HepG2 (cell line): ENCODE measurements around the gene ACYP2. TPM values are rescaled to one million over a fixed set of nuclear protein-coding genes. Genes with fewer than 3 reads are reported as not detected.

Experiments used
- AHR ChIP-seq: IDR thresholded peaks from 2 replicates; pipeline ENCODE4 v1.6.1; 2018; ENCODE audit warnings: missing genetic modification reagents, missing compliant biosample characterization
- ATF1 ChIP-seq: IDR thresholded peaks from 2 replicates; pipeline ENCODE4 v1.6.1; 2016; ENCODE audit warnings: mild to moderate bottlenecking, control low read depth
- CHD4 ChIP-seq: fragments of 200-600 bp; sonication (generic); IDR thresholded peaks from 2 replicates; pipeline ENCODE4 v1.7.0; 2017; ENCODE audit warnings: mild to moderate bottlenecking, low read length, borderline replicate concordance
- JARID2 ChIP-seq: sonication (generic); formaldehyde crosslinking; IDR thresholded peaks from 2 replicates; pipeline ENCODE4 v1.8.1; 2023; ENCODE audit warnings: missing genetic modification reagents, inconsistent platforms; ENCODE audit not compliant: insufficient replicate concordance
- NCOA2 ChIP-seq: sonication (generic); formaldehyde crosslinking; IDR thresholded peaks from 2 replicates; pipeline ENCODE4 v1.8.0; 2022; ENCODE audit warnings: inconsistent platforms
- PCBP2 ChIP-seq: fragments of 200-400 bp; formaldehyde crosslinking; optimal IDR thresholded peaks from 2 replicates; pipeline ENCODE3; 2018; ENCODE audit warnings: low read length, low read depth; ENCODE audit not compliant: poor library complexity, severe bottlenecking
- RXRB ChIP-seq: IDR thresholded peaks from 2 replicates; pipeline ENCODE4 v1.6.1; 2016; ENCODE audit warnings: borderline replicate concordance, missing genetic modification reagents, missing compliant biosample characterization
- SATB2 ChIP-seq: sonication (generic); formaldehyde crosslinking; IDR thresholded peaks from 2 replicates; pipeline ENCODE4 v1.5.0; 2020; ENCODE audit warnings: missing genetic modification reagents
- SMC3 ChIP-seq: IDR thresholded peaks from 2 replicates; pipeline ENCODE4 v1.6.1; 2011; ENCODE audit warnings: low read length, improper control_type of control experiment
- SMYD3 ChIP-seq: sonication (generic); formaldehyde crosslinking; IDR thresholded peaks from 2 replicates; pipeline ENCODE4 v1.8.1; 2023; ENCODE audit warnings: mild to moderate bottlenecking, missing genetic modification reagents
- TBX3 ChIP-seq: fragments of 450-650 bp; IDR thresholded peaks from 2 replicates; pipeline ENCODE4 v1.6.1; 2017; ENCODE audit warnings: antibody characterized with exemption, mild to moderate bottlenecking, inconsistent platforms, borderline replicate concordance
- TP53 ChIP-seq: sonication (generic); formaldehyde crosslinking; conservative IDR thresholded peaks from 2 replicates; pipeline ENCODE4 v1.4.0; 2020; ENCODE audit warnings: missing genetic modification reagents
- WIZ ChIP-seq: sonication (generic); formaldehyde crosslinking; IDR thresholded peaks from 2 replicates; pipeline ENCODE4 v1.5.1; 2020; ENCODE audit warnings: mild to moderate bottlenecking, missing genetic modification reagents
- ZBTB7A ChIP-seq: sonication (generic); formaldehyde crosslinking; IDR thresholded peaks from 2 replicates; pipeline ENCODE4 v1.8.0; 2022; ENCODE audit warnings: mild to moderate bottlenecking, missing genetic modification reagents
- ZNF12 ChIP-seq: sonication (generic); formaldehyde crosslinking; IDR thresholded peaks from 2 replicates; pipeline ENCODE4 v1.5.0; 2020; ENCODE audit warnings: missing genetic modification reagents
- ZNF382 ChIP-seq: sonication (generic); formaldehyde crosslinking; IDR thresholded peaks from 2 replicates; pipeline ENCODE4 v1.5.0; 2020; ENCODE audit warnings: missing genetic modification reagents, mild to moderate bottlenecking, borderline replicate concordance
- ZNF557 ChIP-seq: sonication (generic); formaldehyde crosslinking; IDR thresholded peaks from 2 replicates; pipeline ENCODE4 v1.4.0; 2020; ENCODE audit warnings: missing genetic modification reagents
- ZNF580 ChIP-seq: IDR thresholded peaks from 2 replicates; pipeline ENCODE4 v1.6.1; 2016; ENCODE audit warnings: low read depth, borderline replicate concordance
- ZSCAN29 ChIP-seq: sonication (generic); formaldehyde crosslinking; conservative IDR thresholded peaks from 2 replicates; pipeline ENCODE4 v1.4.0; 2020; ENCODE audit warnings: mild to moderate bottlenecking, missing genetic modification reagents
- polyA plus RNA-seq, 8 experiments: library from polyadenylated mRNA; depleted of rRNA in 3 of 8; stranded (reverse) in 7 of 8; unstranded in 1 of 8; fragments of >200 nt; fragmentation: Illumina TruSeq in 4 of 8; extraction: Trizol in 4 of 8; gene quantifications; 2 replicates each; pipeline versions ENCODE4 v1.2.1 to v1.2.3, GENCODE V29; 2011 to 2016; ENCODE audit warnings: low read depth in 4 of 8, missing spikeins in 1 of 8, mixed read lengths in 1 of 8; ENCODE audit not compliant: insufficient read depth in 1 of 8
- total RNA-seq, 5 experiments: library from RNA; depleted of rRNA; stranded (reverse); fragments of >200 nt; fragmentation: Illumina TruSeq; extraction: Trizol; gene quantifications; 2 replicates each; pipeline ENCODE4 v1.2.3, GENCODE V29; 2016; ENCODE audit warnings: low read depth in 1 of 5
- TF ChIP-seq, protein P1 (sequence below): sonication (generic); formaldehyde crosslinking; conservative IDR thresholded peaks from 2 replicates; pipeline ENCODE4 v1.4.0; 2020; ENCODE audit warnings: mild to moderate bottlenecking, missing genetic modification reagents, moderate library complexity
- TF ChIP-seq, protein P2 (sequence below): sonication (generic); formaldehyde crosslinking; IDR thresholded peaks from 2 replicates; pipeline ENCODE4 v1.4.0; 2020; ENCODE audit warnings: missing genetic modification reagents
- TF ChIP-seq, protein P3 (sequence below): sonication (generic); formaldehyde crosslinking; IDR thresholded peaks from 2 replicates; pipeline ENCODE4 v1.5.1; 2020; ENCODE audit warnings: mild to moderate bottlenecking, missing genetic modification reagents, borderline replicate concordance

Gene ACYP2
- total and polyA plus RNA-seq, 2 of the 13 experiments (the other 11 are each of a cell fraction or from before 2014, with no cell fraction given), result 12.3 to 12.7 TPM

GRCh38 chr2:54233832-54234649 lies 118.6 kb downstream of the ACYP2 start (continued):
- TF ChIP-seq ZNF382 (no peak), TP53 (CRISPR knock-in tag) (no peak), PCBP2 (no peak), WIZ (CRISPR knock-in tag) (peak; percentile 79; the same call in 1 of the 2 replicates), RXRB (CRISPR knock-in tag) (peak; percentile 90), ZNF557 (no peak), TBX3 (peak; percentile 95), AHR (CRISPR knock-in tag) (no peak), JARID2 (no peak), CHD4 (peak; percentile 57; the same call in 1 of the 2 replicates), SMC3 (0 out of 2 replicates have a peak, but pooled peaks have one; percentile 21), ATF1 (CRISPR knock-in tag) (peak; percentile 81), ZNF12 (CRISPR knock-in tag) (peak; percentile 65; the same call in 1 of the 2 replicates), ZSCAN29 (CRISPR knock-in tag) (peak; percentile 81; the same call in 1 of the 2 replicates), SMYD3 (peak; percentile 41; the same call in 1 of the 2 replicates), SATB2 (0 out of 2 replicates have a peak, but pooled peaks have one; percentile 19), ZBTB7A (no peak), NCOA2 (peak; percentile 100), ZNF580 (CRISPR knock-in tag) (peak; percentile 88; the same call in 1 of the 2 replicates)
- TF ChIP-seq, protein P1, sequence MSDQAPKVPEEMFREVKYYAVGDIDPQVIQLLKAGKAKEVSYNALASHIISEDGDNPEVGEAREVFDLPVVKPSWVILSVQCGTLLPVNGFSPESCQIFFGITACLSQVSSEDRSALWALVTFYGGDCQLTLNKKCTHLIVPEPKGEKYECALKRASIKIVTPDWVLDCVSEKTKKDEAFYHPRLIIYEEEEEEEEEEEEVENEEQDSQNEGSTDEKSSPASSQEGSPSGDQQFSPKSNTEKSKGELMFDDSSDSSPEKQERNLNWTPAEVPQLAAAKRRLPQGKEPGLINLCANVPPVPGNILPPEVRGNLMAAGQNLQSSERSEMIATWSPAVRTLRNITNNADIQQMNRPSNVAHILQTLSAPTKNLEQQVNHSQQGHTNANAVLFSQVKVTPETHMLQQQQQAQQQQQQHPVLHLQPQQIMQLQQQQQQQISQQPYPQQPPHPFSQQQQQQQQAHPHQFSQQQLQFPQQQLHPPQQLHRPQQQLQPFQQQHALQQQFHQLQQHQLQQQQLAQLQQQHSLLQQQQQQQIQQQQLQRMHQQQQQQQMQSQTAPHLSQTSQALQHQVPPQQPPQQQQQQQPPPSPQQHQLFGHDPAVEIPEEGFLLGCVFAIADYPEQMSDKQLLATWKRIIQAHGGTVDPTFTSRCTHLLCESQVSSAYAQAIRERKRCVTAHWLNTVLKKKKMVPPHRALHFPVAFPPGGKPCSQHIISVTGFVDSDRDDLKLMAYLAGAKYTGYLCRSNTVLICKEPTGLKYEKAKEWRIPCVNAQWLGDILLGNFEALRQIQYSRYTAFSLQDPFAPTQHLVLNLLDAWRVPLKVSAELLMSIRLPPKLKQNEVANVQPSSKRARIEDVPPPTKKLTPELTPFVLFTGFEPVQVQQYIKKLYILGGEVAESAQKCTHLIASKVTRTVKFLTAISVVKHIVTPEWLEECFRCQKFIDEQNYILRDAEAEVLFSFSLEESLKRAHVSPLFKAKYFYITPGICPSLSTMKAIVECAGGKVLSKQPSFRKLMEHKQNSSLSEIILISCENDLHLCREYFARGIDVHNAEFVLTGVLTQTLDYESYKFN, result peak; percentile 94
- TF ChIP-seq, protein P2, sequence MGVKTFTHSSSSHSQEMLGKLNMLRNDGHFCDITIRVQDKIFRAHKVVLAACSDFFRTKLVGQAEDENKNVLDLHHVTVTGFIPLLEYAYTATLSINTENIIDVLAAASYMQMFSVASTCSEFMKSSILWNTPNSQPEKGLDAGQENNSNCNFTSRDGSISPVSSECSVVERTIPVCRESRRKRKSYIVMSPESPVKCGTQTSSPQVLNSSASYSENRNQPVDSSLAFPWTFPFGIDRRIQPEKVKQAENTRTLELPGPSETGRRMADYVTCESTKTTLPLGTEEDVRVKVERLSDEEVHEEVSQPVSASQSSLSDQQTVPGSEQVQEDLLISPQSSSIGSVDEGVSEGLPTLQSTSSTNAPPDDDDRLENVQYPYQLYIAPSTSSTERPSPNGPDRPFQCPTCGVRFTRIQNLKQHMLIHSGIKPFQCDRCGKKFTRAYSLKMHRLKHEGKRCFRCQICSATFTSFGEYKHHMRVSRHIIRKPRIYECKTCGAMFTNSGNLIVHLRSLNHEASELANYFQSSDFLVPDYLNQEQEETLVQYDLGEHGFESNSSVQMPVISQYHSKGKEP (CRISPR knock-in tag), result peak; percentile 83; the same call in 1 of the 2 replicates
- TF ChIP-seq, protein P3, sequence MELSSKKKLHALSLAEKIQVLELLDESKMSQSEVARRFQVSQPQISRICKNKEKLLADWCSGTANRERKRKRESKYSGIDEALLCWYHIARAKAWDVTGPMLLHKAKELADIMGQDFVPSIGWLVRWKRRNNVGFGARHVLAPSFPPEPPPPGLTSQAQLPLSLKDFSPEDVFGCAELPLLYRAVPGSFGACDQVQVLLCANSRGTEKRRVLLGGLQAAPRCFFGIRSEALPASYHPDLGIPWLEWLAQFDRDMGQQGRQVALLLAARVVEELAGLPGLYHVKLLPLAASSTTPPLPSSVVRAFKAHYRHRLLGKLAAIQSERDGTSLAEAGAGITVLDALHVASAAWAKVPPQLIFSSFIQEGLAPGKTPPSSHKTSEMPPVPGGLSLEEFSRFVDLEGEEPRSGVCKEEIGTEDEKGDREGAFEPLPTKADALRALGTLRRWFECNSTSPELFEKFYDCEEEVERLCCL (CRISPR knock-in tag), result no peak
